NCI-H345 treated with DMSO at 0.1 percent for 48 hours (cell line): ENCODE measurements around the gene TARM1.
"Not testable (repeated sequence)": the region's sequence is repeated elsewhere in the genome, so short reads cannot be mapped to it uniquely, and the experiment has no call there.

Experiments used
- DNase-seq: peaks from one replicate; lab custom pipeline; 2025; ENCODE audit not compliant: unreplicated experiment; lab: John Stamatoyannopoulos, UW

The TARM1 gene

GRCh38 chr19:54100561-54100960 is 19.4 kb upstream of the TARM1 start, which contains the start of gene OSCAR:
Gene OSCAR (minus strand): TSS chr19:54100803. CDS start chr19:54100792, 11 bp downstream.
- DNase-seq, result no peak

GRCh38 chr19:54099903-54100255 is 18.7 kb upstream of the TARM1 start:
- not testable (repeated sequence) for DNase-seq

- no peak for DNase-seq
Observed at GRCh38 chr19:54099190-54099902, 18.2 kb upstream of the TARM1 start.

- DNase-seq, result no peak
Observed at GRCh38 chr19:54096617-54097106, 15.5 kb upstream of the TARM1 start.

GRCh38 chr19:54095859-54096616 is 14.9 kb upstream of the TARM1 start:
- not testable (repeated sequence) for DNase-seq

GRCh38 chr19:54095136-54095858 is 14.1 kb upstream of the TARM1 start:
- no peak for DNase-seq

GRCh38 chr19:54094426-54095000 is 13.3 kb upstream of the TARM1 start:
- DNase-seq, result no peak

- DNase-seq, result no peak
Observed at GRCh38 chr19:54084410-54084809, 3.2 kb upstream of the TARM1 start.

- no peak for DNase-seq
Observed at GRCh38 chr19:54077334-54077733, 3.8 kb downstream of the TARM1 start.

- DNase-seq, result no peak
Observed at GRCh38 chr19:54074851-54075250, 6.3 kb downstream of the TARM1 start.

GRCh38 chr19:54073829-54074228 is 7.3 kb downstream of the TARM1 start:
- no peak for DNase-seq

GRCh38 chr19:54069470-54069869 is 11.7 kb downstream of the TARM1 start:
- DNase-seq, result no peak

GRCh38 chr19:54063350-54064116 is 17.6 kb downstream of the TARM1 start, which contains the start of gene VSTM1:
Gene VSTM1 (minus strand): TSS chr19:54063897. CDS start chr19:54063777, 120 bp downstream.
- DNase-seq, result no peak

GRCh38 chr19:54062643-54063042 is 18.5 kb downstream of the TARM1 start:
- DNase-seq, result no peak

- DNase-seq, result no peak
Observed at GRCh38 chr19:54047616-54048015, 33.5 kb downstream of the TARM1 start.

GRCh38 chr19:54045771-54046170 is 35.4 kb downstream of the TARM1 start:
- no peak for DNase-seq

- no peak for DNase-seq
Observed at GRCh38 chr19:54042989-54043388, 38.2 kb downstream of the TARM1 start.

- DNase-seq, result no peak
Observed at GRCh38 chr19:54041969-54042606, 39.1 kb downstream of the TARM1 start.

- no peak for DNase-seq
Observed at GRCh38 chr19:54040003-54040402, 41.2 kb downstream of the TARM1 start.

- not testable (repeated sequence) for DNase-seq
Observed at GRCh38 chr19:54036542-54036941, 44.6 kb downstream of the TARM1 start.
